Stimulated activated CD4-positive, alpha-beta T cell treated with anti-CD3 and anti-CD28 coated beads, TNF-alpha, amount 100 ng/mL, for 24 hours (primary cell): ENCODE results near the gene OR52H1.

ENCODE experiments used
- DNase-seq, 3 experiments: peaks; one replicate each; pipeline ENCODE4 v3.0.0-alpha.2; 2020; ENCODE audit warnings: low read depth in 3 of 3

The OR52H1 gene

GRCh38 chr11:5534046-5534445 is 14.3 kb downstream of the OR52H1 start:
- no peak for DNase-seq

GRCh38 chr11:5531053-5531831 is 17.1 kb downstream of the OR52H1 start:
- DNase-seq: no peak

GRCh38 chr11:5528495-5528894 is 19.8 kb downstream of the OR52H1 start:
- DNase-seq: no peak

- no peak for DNase-seq
Observed at GRCh38 chr11:5527716-5528115, 20.6 kb downstream of the OR52H1 start.

- DNase-seq: no peak
Observed at GRCh38 chr11:5524756-5525155, 23.6 kb downstream of the OR52H1 start.

GRCh38 chr11:5522308-5522707 is 26.0 kb downstream of the OR52H1 start:
- no peak for DNase-seq

GRCh38 chr11:5521540-5521939 is 26.8 kb downstream of the OR52H1 start:
- no peak for DNase-seq

- no peak for DNase-seq
Observed at GRCh38 chr11:5516599-5516998, 31.7 kb downstream of the OR52H1 start, which contains the start of gene UBQLNL. TSS of gene UBQLNL (minus strand) at chr11:5516699. CDS start at chr11:5516441, 258 bp downstream.

GRCh38 chr11:5514841-5515240 is 33.5 kb downstream of the OR52H1 start:
- DNase-seq: no peak

GRCh38 chr11:5509803-5510202 is 38.5 kb downstream of the OR52H1 start, which contains the start of gene UBQLN3:
TSS of gene UBQLN3 (minus strand) at chr11:5509957. CDS start at chr11:5509558, 399 bp downstream.
- no peak for DNase-seq

- DNase-seq: no peak
Observed at GRCh38 chr11:5508605-5509004, 39.7 kb downstream of the OR52H1 start.

GRCh38 chr11:5507933-5508305 is 40.4 kb downstream of the OR52H1 start:
- no peak for DNase-seq

GRCh38 chr11:5507177-5507932 is 41.0 kb downstream of the OR52H1 start:
- no peak for DNase-seq

- DNase-seq: no peak
Observed at GRCh38 chr11:5505363-5506048, 42.8 kb downstream of the OR52H1 start.

- DNase-seq: no peak
Observed at GRCh38 chr11:5504403-5504921, 43.9 kb downstream of the OR52H1 start.

GRCh38 chr11:5500393-5500801 is 47.9 kb downstream of the OR52H1 start:
- no peak for DNase-seq

GRCh38 chr11:5499671-5500070 is 48.7 kb downstream of the OR52H1 start:
- DNase-seq: no peak
